ENCODE results near the gene LCTL.
"Not testable (repeated sequence)": the region's sequence is repeated elsewhere in the genome, so short reads cannot be mapped to it uniquely, and the experiment has no call there.

LCTL gene

GRCh38 chr15:66592505-66593218 is 26.9 kb upstream of the LCTL start:
- DNase-seq (ENCODE audit: low read depth in 2 of 3, low spot score in 1 of 3): no peak

- DNase-seq (ENCODE audit: low read depth in 2 of 3, low spot score in 1 of 3): no peak
Measured at GRCh38 chr15:66591322-66591862, 25.6 kb upstream of the LCTL start.

- DNase-seq (ENCODE audit: low read depth in 2 of 3, low spot score in 1 of 3): no peak
Measured at GRCh38 chr15:66590435-66590834, 24.6 kb upstream of the LCTL start.

GRCh38 chr15:66589429-66589828 is 23.6 kb upstream of the LCTL start:
- DNase-seq (ENCODE audit: low read depth in 2 of 3, low spot score in 1 of 3): not testable (repeated sequence)

GRCh38 chr15:66588971-66589370 is 23.2 kb upstream of the LCTL start:
- DNase-seq (ENCODE audit: low read depth in 2 of 3, low spot score in 1 of 3): no peak

- no peak for DNase-seq (ENCODE audit: low read depth in 2 of 3, low spot score in 1 of 3)
Measured at GRCh38 chr15:66588537-66588936, 22.7 kb upstream of the LCTL start.

GRCh38 chr15:66587749-66588148 is 22.0 kb upstream of the LCTL start:
- DNase-seq (ENCODE audit: low read depth in 2 of 3, low spot score in 1 of 3): no peak

- DNase-seq (ENCODE audit: low read depth in 2 of 3, low spot score in 1 of 3): no peak
Measured at GRCh38 chr15:66587020-66587419, 21.2 kb upstream of the LCTL start.

- DNase-seq (ENCODE audit: low read depth in 2 of 3, low spot score in 1 of 3): no peak
Measured at GRCh38 chr15:66586155-66586976, 20.6 kb upstream of the LCTL start.

GRCh38 chr15:66581972-66582537 is 16.3 kb upstream of the LCTL start:
- DNase-seq (ENCODE audit: low read depth in 2 of 3, low spot score in 1 of 3): no peak

GRCh38 chr15:66580643-66581042 is 14.8 kb upstream of the LCTL start:
- DNase-seq (ENCODE audit: low read depth in 2 of 3, low spot score in 1 of 3): no peak

GRCh38 chr15:66578286-66578875 is 12.6 kb upstream of the LCTL start:
- no peak for DNase-seq (ENCODE audit: low read depth in 2 of 3, low spot score in 1 of 3)

GRCh38 chr15:66574596-66574950 is 8.8 kb upstream of the LCTL start:
- no peak for DNase-seq (ENCODE audit: low read depth in 2 of 3, low spot score in 1 of 3)

GRCh38 chr15:66573719-66574595 is 8.2 kb upstream of the LCTL start:
- no peak for DNase-seq (ENCODE audit: low read depth in 2 of 3, low spot score in 1 of 3)

- no peak for DNase-seq (ENCODE audit: low read depth in 2 of 3, low spot score in 1 of 3)
Measured at GRCh38 chr15:66573348-66573718, 7.5 kb upstream of the LCTL start.

GRCh38 chr15:66572146-66572545 is 6.3 kb upstream of the LCTL start:
- DNase-seq (ENCODE audit: low read depth in 2 of 3, low spot score in 1 of 3): no peak

GRCh38 chr15:66570842-66571478 is 5.2 kb upstream of the LCTL start:
- DNase-seq (ENCODE audit: low read depth in 2 of 3, low spot score in 1 of 3): no peak

- no peak for DNase-seq (ENCODE audit: low read depth in 2 of 3, low spot score in 1 of 3)
Measured at GRCh38 chr15:66570327-66570726, 4.5 kb upstream of the LCTL start.

- DNase-seq (ENCODE audit: low read depth in 2 of 3, low spot score in 1 of 3): no peak
Measured at GRCh38 chr15:66569461-66570137, 3.8 kb upstream of the LCTL start.

GRCh38 chr15:66567897-66568296 is 2.1 kb upstream of the LCTL start:
- DNase-seq (ENCODE audit: low read depth in 2 of 3, low spot score in 1 of 3): no peak

Data from stimulated activated CD4-positive, alpha-beta T cell treated with anti-CD3 and anti-CD28 coated beads, Interleukin-12 subunit alpha, Interleukin-12 subunit beta, amount 100 ng/mL, for 48 hours (primary cell).